ENCODE results near the gene CHAD.
"Not testable (repeated sequence)": the region's sequence is repeated elsewhere in the genome, so short reads cannot be mapped to it uniquely, and the experiment has no call there.

DNA sequence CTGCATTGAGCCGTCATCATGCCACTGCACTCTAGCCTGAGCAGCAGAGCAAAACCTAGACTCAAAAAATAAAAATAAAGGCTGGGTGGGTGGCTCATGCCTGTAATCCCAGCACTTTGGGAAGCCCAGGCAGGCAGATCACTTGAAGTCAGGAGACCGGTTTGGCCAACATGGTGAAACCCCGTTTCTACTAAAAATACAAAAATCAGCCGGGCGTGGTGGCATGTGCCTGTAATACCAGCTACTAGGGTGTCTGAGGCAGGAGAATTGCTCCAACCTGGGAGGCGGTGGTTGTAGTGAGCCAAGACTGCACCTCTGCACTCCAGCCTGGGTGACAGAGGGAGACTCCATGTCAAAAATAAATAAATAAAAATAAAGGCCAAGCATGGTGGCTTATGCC is 40.6 kb downstream of the CHAD start:
- TF ChIP-seq, protein P1, sequence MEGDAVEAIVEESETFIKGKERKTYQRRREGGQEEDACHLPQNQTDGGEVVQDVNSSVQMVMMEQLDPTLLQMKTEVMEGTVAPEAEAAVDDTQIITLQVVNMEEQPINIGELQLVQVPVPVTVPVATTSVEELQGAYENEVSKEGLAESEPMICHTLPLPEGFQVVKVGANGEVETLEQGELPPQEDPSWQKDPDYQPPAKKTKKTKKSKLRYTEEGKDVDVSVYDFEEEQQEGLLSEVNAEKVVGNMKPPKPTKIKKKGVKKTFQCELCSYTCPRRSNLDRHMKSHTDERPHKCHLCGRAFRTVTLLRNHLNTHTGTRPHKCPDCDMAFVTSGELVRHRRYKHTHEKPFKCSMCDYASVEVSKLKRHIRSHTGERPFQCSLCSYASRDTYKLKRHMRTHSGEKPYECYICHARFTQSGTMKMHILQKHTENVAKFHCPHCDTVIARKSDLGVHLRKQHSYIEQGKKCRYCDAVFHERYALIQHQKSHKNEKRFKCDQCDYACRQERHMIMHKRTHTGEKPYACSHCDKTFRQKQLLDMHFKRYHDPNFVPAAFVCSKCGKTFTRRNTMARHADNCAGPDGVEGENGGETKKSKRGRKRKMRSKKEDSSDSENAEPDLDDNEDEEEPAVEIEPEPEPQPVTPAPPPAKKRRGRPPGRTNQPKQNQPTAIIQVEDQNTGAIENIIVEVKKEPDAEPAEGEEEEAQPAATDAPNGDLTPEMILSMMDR (IDR thresholded peaks at IDR 0.05), result not testable (repeated sequence)
- TF ChIP-seq POLR2AphosphoS5, POLR2A (IDR thresholded peaks at IDR 0.05): not testable (repeated sequence)

All from sigmoid colon (tissue), 4 donors.